HG03103 (cell line): ENCODE results near the gene VARS1.
"Not testable (repeated sequence)": the region's sequence is repeated elsewhere in the genome, so short reads cannot be mapped to it uniquely, and the experiment has no call there.

Experiments
- ATAC-seq: cut with Tn5 transposase; IDR thresholded peaks from one replicate; pipeline ENCODE4 v1.9.1; 2021; ENCODE audit warnings: low read depth; ENCODE audit not compliant: unreplicated experiment

VARS1 gene

GRCh38 chr6:31795616-31796298, at the start of gene VARS1:
Gene VARS1, minus strand, starts transcription at chr6:31795752. Its CDS starts 535 bp downstream, at chr6:31795217.
- ATAC-seq = peak; percentile 63

- no peak for ATAC-seq
These were observed 49.0 kb upstream of the VARS1 start for GRCh38 chr6:31844507-31844906.

GRCh38 chr6:31842053-31842452, 46.5 kb upstream of the VARS1 start:
- no peak for ATAC-seq

GRCh38 chr6:31839779-31840126, 44.2 kb upstream of the VARS1 start:
- not testable (repeated sequence) for ATAC-seq

GRCh38 chr6:31838968-31839367, 43.4 kb upstream of the VARS1 start:
- no peak for ATAC-seq

GRCh38 chr6:31838114-31838553, 42.6 kb upstream of the VARS1 start:
- not testable (repeated sequence) for ATAC-seq

GRCh38 chr6:31837369-31838113, 42.0 kb upstream of the VARS1 start:
- ATAC-seq = no peak

- ATAC-seq = no peak
These were observed 41.2 kb upstream of the VARS1 start for GRCh38 chr6:31836474-31837368.

GRCh38 chr6:31836047-31836473, 40.5 kb upstream of the VARS1 start:
- no peak for ATAC-seq

GRCh38 chr6:31834367-31835250, 39.1 kb upstream of the VARS1 start:
- ATAC-seq = no peak

- ATAC-seq = no peak
These were observed 36.0 kb upstream of the VARS1 start for GRCh38 chr6:31831350-31832215.

- ATAC-seq = no peak
These were observed 35.4 kb upstream of the VARS1 start for GRCh38 chr6:31830886-31831335.

- ATAC-seq = no peak
These were observed 34.2 kb upstream of the VARS1 start for GRCh38 chr6:31829633-31830283.

- peak; percentile 55 for ATAC-seq
These were observed 31.9 kb upstream of the VARS1 start, which contains the start of gene HSPA1B for GRCh38 chr6:31827286-31828079. Gene HSPA1B, plus strand, starts transcription at chr6:31827738. Its CDS starts 213 bp downstream, at chr6:31827951.

- no peak for ATAC-seq
These were observed 31.3 kb upstream of the VARS1 start for GRCh38 chr6:31826793-31827285.

- ATAC-seq = no peak
These were observed 30.0 kb upstream of the VARS1 start for GRCh38 chr6:31825553-31825952.

- not testable (repeated sequence) for ATAC-seq
These were observed 28.1 kb upstream of the VARS1 start for GRCh38 chr6:31823592-31824196.
